Right forelimb (tissue), 1 donor: ENCODE measurements around the gene OSTN.
"Not testable (repeated sequence)": the region's sequence is repeated elsewhere in the genome, so short reads cannot be mapped to it uniquely, and the experiment has no call there.

Experiments used
- DNase-seq: peaks from one replicate; pipeline ENCODE4 v3.0.0-alpha.2; 2018

OSTN gene

DNA sequence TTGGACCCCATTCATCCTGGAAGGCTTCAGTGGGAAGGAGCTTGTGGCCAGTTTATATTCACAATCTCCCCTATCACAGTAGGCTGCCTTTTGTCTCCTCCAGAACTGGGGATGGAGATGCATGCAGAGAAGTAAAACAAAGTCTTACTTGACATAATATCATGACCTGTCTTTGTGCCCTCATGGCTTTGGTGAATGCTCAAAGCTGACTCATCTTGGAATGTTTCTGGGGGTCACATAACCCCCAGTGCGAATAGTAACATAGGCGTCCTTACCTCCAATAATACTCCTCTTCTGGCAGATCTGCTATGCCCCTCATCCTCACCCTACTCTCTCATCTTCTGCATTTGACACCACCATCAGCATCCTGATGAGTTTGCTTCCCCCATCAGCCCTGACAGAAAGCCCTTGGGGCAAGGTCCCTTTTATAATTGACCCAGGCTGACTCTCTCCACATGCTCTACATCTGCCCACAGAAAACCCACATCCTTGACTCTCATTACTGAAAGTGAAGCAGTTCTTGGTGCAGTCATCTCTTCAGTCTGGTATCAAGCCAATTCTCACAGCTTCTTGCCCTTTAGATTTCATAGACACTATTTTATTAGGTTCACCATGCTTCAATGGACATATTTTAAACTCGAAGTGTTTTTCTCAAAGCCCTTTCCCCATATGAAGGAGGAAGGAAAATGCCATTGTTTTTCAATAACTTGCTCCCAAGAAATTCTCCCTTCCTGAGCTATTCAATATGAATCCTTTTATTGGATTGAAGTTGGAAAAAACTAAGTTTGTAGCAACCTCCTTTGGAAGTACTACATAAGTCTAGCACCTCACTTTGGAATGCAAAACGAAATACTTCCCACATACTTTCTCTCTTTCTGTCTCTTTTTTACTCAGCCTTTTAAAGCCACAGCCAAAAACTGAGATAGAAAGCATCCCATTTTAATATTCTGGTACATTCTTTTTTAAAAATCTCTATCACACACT is 36.6 kb downstream of the OSTN start:
- no peak for DNase-seq

DNA sequence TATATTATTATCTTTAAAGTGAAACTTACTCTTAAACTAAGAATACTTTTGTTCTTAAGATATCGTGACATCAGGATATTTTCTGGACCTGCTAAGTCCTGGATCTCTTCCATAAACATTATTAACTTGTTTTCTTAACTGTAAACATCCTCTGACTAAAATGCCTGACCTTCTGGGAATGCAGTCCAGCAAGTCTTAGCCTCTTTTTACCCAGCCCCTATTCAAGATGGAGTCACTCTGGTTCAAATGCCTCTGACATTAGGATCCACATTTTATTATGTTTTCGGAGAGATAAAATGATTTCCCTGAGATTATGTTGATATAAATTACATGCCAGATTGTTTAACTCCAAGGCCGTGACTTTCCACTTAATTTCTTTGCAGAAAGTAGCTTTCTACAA is 37.6 kb downstream of the OSTN start:
- no peak for DNase-seq

DNA sequence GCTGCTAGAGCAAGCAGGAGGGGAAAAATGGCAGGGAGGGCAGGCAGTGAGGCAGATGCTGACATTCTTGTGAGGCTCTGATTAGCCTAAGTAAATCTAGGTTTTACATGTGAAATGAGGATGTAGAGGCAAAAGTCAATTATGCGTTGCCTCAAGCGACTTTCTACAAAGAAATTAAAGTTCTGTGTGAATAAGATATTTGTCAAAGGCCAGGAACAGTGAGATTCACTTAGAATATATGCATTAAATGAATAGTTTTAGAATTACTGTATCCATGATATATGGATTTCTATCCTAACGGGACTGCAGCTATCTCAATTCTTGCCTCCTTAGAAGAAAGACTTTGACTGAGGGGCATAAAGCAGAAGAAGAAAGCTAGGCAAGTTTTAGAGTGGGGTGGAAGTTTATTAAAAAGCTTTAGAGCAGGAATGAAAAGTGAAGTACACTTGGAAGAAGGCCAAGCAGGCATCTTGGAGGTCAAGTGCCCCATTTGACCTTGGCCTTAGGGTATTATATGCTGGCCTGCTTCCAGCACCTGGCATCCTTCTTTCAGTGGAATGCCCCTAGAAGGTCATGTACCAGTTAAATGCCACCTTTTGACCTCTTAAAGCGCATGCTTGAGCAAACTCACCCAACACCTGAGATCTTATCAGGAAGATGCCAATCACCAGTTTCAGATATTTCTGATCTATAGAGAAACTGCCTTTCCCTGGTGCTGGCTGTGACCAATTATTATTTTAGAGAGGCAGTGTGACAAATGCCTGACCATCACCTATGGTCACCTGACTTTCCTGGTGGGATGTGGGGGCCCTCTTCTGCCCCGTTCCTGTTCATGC is 38.2 kb downstream of the OSTN start:
- no peak for DNase-seq

DNA sequence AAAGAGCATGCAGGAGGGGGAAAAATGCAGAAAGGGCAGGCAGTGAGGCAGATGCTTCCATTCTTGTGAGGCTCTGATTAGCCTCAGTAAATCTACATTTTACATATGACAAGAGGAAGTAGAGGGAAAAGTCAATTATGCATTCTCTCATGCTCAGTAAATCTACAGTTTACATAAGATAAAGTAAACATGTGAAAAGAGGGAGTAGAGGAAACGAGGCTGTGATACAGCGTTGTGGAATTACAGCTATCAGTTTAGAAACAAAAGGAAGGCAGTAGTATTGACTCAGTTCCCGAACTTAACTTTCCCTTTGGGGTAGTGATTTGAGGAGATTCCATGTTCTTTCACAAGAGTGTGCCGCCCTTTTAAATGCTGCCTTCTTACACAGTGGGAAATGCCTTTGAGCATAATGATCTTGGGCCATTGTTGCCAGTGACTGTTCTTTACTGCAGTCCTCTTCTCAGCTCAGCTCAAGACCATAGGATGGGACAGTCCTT is 39.3 kb downstream of the OSTN start:
- DNase-seq = no peak

DNA sequence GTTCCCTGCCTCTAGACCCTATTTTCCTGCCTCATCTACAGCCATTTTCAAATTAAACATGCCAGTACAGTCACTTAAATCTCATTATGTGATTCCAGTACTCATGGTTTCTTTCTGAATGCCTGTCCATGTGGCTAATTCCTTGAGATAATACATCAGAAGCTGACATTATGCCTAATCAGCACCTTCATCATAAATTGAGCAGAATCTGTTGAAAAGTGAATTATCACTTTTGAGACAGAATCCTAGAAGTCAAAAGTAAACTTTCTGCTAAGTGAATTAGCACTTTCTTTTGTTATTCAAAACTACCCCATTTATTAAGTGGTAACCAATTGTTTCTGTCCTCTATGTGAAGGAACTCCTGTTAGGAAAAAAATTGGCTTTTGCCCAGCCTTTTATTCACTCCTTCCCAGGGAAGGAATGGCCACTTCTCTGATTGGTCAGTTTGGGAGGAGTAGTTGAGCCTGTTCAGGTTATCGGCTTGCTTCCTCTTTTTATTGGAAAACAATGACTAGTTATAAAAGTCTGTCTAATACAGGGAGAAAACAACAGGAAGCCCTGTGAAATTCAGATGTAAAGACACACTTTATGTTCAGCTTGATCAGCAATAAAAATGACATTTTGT is 40.5 kb downstream of the OSTN start:
- DNase-seq = no peak

DNA sequence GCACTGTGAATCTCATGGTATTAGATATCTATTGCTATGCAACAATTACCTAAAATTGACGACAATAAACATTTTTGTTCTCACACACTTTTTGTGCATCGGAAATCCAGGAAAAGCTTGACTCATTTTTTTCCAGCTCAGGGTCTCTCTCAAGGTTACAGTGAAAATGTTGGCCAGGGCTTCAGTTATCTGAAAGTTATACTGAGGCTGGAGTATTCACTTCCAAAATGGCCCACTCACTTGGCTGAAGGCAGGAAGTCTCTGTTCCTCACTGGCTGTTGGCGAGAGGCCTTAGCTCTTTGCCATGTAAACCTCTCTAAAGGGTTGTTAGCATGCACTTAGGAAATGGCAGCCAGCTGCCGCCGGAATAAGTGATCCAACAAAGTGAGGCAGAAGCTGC is 41.4 kb downstream of the OSTN start:
- no peak for DNase-seq

DNA sequence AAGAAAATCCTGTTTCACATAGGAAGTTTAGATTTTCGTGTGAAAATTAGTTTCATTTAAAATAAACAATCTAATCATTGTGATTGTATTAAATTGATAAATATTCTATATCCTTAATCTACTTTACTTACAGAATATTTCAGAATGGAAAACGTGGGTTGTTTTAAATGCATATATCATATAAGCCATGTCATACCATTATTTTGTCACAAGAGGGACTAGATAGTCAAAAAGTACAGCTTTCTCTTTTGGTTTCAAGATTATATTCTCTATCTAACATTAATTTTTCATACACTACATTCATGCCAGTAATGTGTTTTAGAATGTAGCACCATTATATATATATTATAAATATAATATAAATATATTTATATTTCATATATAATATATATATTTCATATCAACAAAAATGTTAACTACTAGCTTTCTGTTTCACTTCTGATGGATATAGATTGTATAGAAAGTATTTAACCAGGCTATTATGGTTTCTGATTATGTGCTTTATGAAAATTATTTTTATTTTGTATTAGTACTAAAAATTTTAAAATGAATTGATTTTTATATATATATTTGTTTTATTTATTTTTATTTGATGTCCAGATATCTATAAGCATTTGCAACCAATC is 45.3 kb downstream of the OSTN start:
- no peak for DNase-seq

DNA sequence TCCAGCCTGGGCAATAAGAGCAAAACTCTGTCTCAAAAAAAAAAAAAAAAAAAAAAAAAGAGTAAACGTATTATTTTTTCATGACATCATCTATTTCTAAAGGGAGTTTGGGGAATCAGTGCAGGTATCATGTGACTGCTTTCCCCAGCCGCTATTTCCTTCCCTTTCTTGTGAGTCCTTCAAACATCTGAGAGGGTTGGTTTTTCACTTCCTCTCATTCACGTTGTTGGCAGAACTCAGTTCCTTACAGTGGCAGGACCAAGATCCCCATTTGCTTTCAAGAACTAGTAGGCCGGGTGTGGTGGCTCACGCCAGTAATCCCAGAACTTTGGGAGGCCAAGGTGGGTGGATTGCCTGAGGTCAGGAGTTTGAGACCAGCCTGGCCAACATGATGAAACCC is 47.0 kb downstream of the OSTN start:
- not testable (repeated sequence) for DNase-seq

DNA sequence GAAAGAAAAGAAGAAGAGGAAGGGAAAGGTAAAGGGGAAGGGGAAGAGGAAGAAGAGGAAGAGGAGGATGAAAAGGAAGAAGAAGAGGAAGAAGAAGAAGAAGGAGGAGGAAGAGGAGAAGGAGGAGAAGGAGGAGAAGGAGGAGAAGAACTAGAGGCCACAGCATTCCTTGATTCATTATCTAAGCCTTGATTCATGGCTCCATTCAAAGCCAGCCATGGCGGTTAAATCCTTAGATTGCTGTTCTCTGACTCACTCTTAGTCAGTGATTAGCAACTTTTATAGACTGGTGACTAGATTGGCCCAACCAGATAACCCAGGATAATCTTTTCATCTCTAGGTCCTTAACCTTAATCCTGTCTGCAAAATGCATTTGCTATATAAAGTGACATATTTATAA is 47.6 kb downstream of the OSTN start:
- DNase-seq = no peak

DNA sequence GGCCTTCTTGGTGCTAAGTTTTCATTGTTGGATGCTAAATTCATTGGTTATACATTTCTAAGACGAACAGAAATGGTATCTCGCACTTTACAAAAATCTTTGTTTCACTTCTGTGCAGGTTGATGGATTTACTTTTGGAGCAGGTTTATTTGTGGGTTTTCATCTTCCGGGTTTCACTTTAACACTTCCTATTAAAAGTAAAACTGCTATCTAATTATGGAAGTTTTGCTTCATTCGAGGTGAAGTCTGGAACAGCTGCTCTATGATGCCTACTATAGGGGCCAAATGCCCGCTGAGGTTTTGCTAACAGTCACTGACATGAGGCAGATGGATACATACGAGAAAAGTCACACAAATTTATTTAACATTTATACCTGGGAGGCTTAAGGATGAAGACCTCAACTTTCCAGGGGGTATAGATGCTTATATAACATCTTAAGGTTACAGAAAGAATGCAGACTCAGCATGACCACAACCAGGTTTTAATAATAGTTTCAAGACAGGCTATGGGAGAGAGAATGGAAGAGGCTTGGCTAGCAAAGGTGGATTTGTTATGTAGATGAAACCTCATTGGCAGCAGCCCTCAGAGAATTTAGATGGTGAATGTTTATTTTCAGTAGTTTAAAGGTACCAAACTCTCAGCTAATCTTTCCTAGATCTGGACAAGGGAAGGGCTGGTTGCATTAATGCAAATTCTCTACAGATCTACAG is 54.2 kb downstream of the OSTN start:
- no peak for DNase-seq

DNA sequence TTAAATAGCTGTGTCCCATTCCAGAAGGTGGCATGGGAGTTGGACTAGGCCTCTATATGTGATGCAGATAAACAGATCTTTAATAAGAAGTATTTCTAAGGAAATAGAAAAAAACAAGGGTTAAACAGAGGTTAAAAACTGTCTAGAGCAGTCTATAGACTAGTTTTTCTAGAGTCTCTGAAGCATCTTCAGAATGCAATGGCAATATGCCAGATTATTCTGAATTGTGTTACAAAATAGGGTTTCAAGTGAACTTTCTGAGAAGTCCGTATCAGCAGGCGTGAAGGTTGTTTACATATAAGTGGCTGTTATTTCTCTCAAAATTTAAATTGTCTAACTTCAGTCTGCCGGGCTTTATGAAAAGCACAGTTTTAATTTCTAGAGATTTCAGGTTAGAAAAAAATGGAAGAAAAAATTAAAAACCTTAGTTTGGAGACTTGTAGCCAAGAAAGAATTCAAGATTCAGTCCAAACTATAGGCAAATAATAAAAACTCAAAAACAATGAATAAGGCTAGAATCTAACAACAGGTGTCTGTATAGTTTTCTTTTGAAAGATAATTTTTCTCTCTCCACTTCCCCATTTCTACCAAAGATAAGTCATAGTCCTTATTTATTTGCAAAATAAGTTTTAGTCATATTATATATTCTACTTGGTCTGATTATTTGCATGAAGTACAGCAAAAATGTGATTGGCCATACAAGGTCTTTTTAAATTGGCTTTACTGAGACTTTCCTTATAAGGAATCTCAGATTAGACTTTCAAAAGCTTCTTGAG is 55.2 kb downstream of the OSTN start:
- DNase-seq = no peak

DNA sequence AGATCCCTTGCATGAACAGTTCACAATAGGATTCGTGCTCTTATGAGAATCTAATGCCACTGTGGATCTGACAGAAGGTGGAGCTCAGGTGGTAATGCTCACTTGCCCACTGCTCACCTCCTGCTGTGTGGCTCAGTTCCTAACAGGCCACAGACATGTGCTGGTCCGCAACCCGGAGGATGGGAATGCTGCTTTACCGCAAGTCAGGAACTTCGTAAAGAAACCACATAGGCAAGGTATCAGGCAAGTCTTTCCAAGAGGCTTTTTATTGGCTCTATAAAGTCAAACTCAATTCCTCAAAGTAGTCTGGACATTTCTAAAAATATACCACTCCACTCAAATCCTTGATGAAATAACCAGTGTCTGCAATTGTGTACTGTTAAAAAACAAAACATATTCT is 56.1 kb downstream of the OSTN start:
- DNase-seq = no peak

DNA sequence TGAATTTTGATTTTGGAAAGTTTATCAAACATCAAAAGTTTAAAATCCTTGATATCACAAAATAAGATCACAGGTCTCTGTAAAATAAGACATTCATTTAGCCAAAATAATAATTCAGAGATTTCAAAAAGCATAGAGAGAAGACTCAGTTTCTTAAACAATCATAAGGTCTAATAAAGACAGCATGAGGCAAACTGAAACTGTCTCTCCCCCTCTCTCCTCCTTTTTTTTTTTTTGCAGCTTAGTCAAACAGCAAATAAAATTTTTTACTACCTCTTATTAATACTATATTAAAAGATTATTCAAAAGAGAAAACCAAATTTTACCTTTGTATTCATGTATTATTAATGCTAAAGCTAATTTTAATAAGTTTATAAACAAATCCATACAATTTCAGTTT is 57.4 kb downstream of the OSTN start:
- no peak for DNase-seq

DNA sequence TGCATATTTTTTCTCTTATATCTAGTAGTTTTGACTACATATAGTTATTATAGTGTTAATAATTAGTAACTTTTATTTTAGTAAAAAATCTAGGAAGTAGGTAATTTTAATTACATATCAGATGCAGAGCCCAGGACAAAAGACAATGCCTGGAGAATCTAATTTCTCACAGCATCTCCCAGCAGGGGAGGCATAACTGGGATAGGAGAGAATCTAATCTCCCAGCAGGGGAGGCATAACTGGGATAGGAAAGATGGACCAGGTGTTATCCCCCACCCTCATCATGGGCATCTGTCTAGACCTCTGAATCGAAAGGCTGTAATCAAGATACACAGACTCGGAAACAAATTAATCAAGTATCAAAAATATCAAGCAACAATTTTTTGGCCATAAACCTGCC is 58.2 kb downstream of the OSTN start:
- DNase-seq = no peak

DNA sequence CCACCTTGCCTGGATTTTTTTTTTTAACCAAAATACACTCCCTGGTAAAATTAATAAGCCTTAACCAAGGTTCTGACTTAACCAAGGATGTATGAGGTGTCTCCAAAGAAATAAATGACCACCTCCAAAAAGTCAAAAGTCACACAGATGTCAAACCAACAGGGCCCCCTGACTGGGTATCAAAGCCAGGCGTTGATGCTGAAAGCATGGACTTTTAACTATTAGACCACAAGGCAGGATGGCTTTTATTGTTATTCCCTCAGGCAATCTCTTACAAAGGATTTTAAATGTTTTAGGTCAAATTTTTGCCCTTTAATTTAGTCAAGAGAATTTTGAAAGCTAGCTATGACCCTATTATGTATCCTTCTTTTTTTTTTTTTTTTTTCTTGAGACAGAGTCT is 60.4 kb downstream of the OSTN start:
- no peak for DNase-seq

DNA sequence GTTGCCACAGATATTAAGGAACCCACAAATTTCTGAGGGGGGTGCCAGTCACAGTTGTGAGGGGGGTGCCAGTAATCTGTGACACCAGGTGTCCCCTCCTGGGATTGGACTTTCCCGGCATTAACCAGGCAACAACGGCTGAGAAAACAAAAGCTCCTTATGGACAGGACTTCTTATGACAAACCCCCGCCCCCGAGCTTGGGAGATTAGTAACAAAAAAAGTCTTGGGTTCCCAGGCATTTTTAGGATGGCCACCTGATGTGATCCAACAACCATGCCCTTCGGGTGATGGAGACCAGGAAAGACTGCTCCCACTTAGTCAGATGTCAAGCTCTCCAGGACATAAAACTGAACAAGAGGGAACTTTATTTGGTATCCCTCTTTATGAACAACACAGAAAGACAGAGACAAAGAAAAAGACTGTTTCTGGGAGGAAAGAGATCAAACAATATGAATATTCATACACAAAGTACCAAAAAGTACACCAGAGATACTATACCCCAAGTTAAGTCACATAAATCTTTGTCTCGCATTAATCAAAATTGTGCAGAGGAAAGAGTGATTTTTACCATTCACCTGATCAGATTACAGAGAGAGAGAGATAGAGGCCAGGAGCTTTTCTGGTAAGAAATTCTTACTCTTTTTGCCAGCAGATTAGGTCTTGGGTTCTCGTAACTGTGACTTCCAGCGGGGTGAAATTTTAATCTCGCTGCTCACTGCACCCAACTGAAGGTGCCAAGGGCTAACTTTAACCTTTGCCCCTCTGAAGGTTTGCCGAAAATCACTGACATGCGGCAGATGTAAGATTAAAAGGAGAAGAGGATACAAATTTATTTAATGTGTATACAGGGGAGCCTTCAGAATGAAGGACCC is 61.6 kb downstream of the OSTN start:
- DNase-seq = no peak

DNA sequence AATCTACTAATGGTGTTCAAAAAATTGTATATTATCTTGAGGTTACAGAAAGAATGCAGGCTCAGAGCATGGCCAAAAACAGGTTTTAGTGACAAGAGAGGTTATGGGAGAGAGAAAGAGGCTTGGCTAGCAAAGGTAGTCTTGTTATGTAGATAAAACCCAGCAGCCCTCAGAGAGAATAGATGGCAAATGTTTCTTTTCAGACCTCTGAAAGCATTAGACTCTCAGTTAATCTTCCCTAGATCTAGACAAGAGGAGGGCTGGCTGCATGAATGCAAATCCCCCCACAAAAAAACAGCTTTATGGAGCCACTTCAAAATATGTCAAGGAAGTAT is 62.2 kb downstream of the OSTN start:
- no peak for DNase-seq

DNA sequence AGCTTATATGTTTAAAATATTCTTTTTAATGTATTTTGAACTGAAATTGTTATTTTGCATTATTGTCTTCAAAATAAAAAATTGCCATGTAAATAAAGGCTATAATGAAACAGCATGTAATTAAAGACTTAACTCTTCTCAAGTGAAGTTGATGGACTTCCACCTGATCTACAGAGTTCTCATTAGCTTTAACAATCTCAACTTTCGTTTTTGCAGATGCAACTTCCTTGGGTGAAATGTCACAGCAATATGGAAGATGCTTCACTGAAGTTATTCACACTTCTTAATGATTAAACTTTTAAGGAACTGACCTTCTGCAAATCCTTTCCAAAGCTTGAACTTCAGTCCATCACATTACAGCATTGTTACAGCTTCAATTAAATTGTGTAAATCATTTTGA is 63.6 kb downstream of the OSTN start:
- DNase-seq = no peak

DNA sequence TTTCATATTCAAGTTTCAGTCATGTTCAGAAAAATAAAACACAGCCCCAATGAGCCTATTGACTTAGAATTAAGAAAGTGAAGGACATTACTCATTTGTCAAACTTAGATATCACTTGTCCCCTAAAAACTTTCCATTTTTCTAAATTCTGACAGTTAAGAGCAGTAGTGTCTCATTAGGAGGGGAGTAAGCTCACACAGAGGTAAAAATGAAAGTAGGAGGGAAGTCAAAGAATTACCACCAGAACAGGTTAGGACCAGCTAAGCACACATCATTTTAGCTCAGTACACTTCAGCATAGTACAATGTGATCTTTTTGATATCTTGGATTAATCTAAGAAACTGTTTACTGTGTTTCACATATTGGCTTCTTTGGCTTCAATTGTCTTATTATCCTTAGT is 64.3 kb downstream of the OSTN start:
- no peak for DNase-seq

DNA sequence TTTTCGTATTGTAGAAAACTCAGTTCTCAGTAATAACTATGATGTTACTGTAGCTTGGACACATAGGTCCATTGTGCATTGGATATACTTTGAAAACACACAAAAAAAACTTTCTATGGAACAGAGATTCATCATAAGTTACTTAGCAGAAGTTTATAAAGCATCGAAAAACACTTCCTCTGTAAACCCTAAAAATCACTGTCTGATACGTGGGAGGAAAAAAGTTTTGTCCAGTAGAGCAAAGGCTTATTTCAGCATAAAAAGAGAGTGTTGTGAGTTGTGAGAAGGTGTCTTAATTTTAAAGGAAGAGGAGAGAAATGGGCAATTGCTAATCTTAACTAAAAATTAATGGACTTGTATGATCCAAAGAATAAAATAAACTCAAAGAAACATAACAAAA is 64.8 kb downstream of the OSTN start:
- no peak for DNase-seq

DNA sequence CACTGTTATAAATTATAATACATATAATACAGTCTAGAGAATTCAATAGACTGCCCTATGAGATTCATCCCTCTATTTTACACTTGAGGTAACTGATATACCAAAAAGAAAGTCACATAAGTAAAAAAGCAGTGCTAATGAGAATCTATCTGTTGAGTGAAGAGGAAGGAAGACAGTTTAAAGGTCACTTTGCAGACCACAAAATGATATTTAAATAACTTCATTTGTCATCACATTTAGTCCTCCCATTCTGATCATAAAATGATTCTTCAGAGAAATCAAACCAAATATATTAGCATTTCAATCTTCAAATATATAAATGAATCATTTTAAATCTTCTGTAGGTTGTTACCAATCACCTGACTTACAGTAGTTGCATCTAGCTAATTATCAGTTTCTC is 69.7 kb downstream of the OSTN start:
- no peak for DNase-seq
